SK-N-SH treated with all-trans-retinoic acid at 6 μM for 48 hours (cell line): ENCODE data around the gene EMID1.

Experiments used
- ATAC-seq: fragments of 200-7000 bp; cut with Tn5 transposase; 3 replicates; pipeline ENCODE4 v1.9.1; 2020; ENCODE audit warnings: mild to moderate bottlenecking, moderate library complexity
- BACH2 ChIP-seq: fragments of 250-450 bp; sonication (Bioruptor Pico); IDR thresholded peaks from 2 replicates; pipeline ENCODE4 v1.9.0; 2021; ENCODE audit warnings: mild to moderate bottlenecking, borderline replicate concordance
- CSDC2 ChIP-seq: fragments of 250-450 bp; sonication (Bioruptor Pico); IDR thresholded peaks from 2 replicates; pipeline ENCODE4 v1.5.0; 2020; ENCODE audit warnings: mild to moderate bottlenecking, moderate library complexity
- ESRRG ChIP-seq: fragments of 250-450 bp; sonication (Bioruptor Pico); IDR thresholded peaks from 2 replicates; pipeline ENCODE4 v1.6.1; 2021; ENCODE audit warnings: mild to moderate bottlenecking
- GLIS3 ChIP-seq: fragments of 250-450 bp; sonication (Bioruptor Pico); IDR thresholded peaks from 2 replicates; pipeline ENCODE4 v1.5.0; 2020; ENCODE audit warnings: mild to moderate bottlenecking, moderate library complexity
- ISL1 ChIP-seq: fragments of 250-450 bp; sonication (Bioruptor Pico); IDR thresholded peaks from 2 replicates; pipeline ENCODE4 v2.1.2; 2022; ENCODE audit warnings: mild to moderate bottlenecking, moderate library complexity
- OSR1 ChIP-seq: fragments of 250-450 bp; sonication (Bioruptor Pico); IDR thresholded peaks from 2 replicates; pipeline ENCODE4 v1.8.0; 2022; ENCODE audit warnings: moderate library complexity, mild to moderate bottlenecking, inconsistent platforms
- PPARA ChIP-seq: fragments of 250-450 bp; sonication (Bioruptor Pico); IDR thresholded peaks from 2 replicates; pipeline ENCODE4 v1.5.0; 2020; ENCODE audit warnings: mild to moderate bottlenecking, borderline replicate concordance
- RARB ChIP-seq: fragments of 250-450 bp; sonication (Bioruptor Pico); IDR thresholded peaks from 2 replicates; pipeline ENCODE4 v1.8.0; 2021; ENCODE audit warnings: mild to moderate bottlenecking, moderate library complexity
- SNAI2 ChIP-seq: fragments of 250-450 bp; sonication (Bioruptor Pico); IDR thresholded peaks from 2 replicates; pipeline ENCODE4 v1.5.0; 2020; ENCODE audit warnings: mild to moderate bottlenecking, moderate library complexity
- ZFP30 ChIP-seq: fragments of 450-650 bp; formaldehyde crosslinking; IDR thresholded peaks from 2 replicates; pipeline ENCODE4 v1.5.0; 2022; ENCODE audit warnings: mild to moderate bottlenecking, moderate library complexity
- ZNF70 ChIP-seq: fragments of 450-650 bp; formaldehyde crosslinking; IDR thresholded peaks from 2 replicates; pipeline ENCODE4 v1.5.0; 2020; ENCODE audit warnings: mild to moderate bottlenecking, moderate library complexity
- ZNF8 ChIP-seq: fragments of 450-650 bp; formaldehyde crosslinking; IDR thresholded peaks from 2 replicates; pipeline ENCODE4 v1.5.0; 2020; ENCODE audit warnings: mild to moderate bottlenecking, moderate library complexity
- TF ChIP-seq, protein P1 (sequence below): fragments of 250-450 bp; sonication (Bioruptor Pico); IDR thresholded peaks from 2 replicates; pipeline ENCODE4 v1.8.0; 2020; ENCODE audit warnings: mild to moderate bottlenecking, moderate library complexity, borderline replicate concordance
- TF ChIP-seq, protein P2 (sequence below): fragments of 250-450 bp; sonication (Bioruptor Pico); IDR thresholded peaks from 2 replicates; pipeline ENCODE4 v1.5.0; 2020; ENCODE audit warnings: mild to moderate bottlenecking, moderate library complexity
- TF ChIP-seq, protein P3 (sequence below): fragments of 250-450 bp; sonication (Bioruptor Pico); IDR thresholded peaks from 2 replicates; pipeline ENCODE4 v1.5.1; 2020; ENCODE audit warnings: low read depth, mild to moderate bottlenecking, moderate library complexity

EMID1 gene

DNA sequence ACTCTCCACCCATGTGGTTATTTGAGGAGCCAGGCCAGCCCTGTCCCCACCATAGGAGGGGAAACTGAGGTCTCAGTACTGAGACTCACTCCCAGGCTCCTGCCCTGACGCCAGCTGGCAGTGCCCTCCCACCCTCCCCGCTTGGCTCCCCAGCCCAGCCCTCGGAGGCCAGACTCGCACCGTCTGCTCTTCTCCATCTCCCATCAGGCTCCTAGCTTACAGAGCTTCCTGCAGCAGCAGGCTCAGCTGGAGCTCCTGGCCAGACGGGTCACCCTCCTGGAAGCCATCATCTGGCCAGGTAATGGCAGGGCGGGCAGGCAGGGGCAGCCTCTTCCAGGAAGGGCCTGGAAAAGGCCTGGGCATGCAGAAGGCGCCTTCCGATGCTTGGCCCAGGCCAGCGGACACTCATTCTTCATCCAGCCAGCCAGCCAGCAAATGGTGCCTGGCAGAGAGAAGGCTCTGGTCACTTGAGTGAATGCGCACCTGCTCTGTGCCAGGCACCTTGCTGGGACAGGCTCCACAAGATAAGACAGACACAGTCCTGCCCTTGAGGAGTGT lies 49.4 kb downstream of the EMID1 start (continued):
- TF ChIP-seq CSDC2, result no peak
- TF ChIP-seq, protein P1, sequence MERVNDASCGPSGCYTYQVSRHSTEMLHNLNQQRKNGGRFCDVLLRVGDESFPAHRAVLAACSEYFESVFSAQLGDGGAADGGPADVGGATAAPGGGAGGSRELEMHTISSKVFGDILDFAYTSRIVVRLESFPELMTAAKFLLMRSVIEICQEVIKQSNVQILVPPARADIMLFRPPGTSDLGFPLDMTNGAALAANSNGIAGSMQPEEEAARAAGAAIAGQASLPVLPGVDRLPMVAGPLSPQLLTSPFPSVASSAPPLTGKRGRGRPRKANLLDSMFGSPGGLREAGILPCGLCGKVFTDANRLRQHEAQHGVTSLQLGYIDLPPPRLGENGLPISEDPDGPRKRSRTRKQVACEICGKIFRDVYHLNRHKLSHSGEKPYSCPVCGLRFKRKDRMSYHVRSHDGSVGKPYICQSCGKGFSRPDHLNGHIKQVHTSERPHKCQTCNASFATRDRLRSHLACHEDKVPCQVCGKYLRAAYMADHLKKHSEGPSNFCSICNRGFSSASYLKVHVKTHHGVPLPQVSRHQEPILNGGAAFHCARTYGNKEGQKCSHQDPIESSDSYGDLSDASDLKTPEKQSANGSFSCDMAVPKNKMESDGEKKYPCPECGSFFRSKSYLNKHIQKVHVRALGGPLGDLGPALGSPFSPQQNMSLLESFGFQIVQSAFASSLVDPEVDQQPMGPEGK, result no peak
- no peak for TF ChIP-seq BACH2 (CRISPR knock-in tag)

DNA sequence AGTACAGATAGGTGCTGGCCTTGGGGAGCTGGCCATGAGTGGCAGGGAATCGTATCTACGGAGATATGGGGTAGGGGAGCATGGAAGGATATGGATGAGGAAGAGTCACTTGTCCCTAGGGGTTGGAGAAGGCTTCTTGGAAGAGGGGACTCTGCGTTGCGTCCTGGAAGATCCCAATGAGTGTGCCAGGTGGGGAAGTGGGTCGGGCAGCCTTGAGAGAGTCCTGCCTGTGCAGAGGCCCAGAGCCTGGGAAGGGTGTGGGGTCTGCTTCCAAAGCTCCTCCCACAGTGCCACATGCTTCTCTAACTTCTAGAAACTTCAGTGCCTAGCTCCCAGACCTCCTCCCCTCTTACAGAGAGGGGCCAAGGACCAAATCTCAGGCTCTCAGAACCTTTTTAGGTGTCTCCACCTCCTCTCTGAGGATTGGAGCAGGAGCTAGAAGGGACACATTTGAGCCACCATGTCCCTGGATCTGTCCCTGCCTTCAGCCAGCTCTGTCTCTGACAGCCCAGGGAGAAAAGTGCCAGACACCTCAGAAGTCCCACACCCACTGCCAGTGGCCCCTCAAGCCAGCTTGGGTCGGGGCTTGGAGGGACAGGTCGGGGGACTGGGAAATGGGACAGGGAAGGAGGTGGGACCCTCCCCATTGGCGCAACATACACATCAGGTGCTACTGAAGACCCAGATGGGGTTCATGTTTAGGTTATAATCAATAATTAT lies 51.1 kb downstream of the EMID1 start:
- no peak for TF ChIP-seq ESRRG (CRISPR knock-in tag)
- TF ChIP-seq, protein P2, sequence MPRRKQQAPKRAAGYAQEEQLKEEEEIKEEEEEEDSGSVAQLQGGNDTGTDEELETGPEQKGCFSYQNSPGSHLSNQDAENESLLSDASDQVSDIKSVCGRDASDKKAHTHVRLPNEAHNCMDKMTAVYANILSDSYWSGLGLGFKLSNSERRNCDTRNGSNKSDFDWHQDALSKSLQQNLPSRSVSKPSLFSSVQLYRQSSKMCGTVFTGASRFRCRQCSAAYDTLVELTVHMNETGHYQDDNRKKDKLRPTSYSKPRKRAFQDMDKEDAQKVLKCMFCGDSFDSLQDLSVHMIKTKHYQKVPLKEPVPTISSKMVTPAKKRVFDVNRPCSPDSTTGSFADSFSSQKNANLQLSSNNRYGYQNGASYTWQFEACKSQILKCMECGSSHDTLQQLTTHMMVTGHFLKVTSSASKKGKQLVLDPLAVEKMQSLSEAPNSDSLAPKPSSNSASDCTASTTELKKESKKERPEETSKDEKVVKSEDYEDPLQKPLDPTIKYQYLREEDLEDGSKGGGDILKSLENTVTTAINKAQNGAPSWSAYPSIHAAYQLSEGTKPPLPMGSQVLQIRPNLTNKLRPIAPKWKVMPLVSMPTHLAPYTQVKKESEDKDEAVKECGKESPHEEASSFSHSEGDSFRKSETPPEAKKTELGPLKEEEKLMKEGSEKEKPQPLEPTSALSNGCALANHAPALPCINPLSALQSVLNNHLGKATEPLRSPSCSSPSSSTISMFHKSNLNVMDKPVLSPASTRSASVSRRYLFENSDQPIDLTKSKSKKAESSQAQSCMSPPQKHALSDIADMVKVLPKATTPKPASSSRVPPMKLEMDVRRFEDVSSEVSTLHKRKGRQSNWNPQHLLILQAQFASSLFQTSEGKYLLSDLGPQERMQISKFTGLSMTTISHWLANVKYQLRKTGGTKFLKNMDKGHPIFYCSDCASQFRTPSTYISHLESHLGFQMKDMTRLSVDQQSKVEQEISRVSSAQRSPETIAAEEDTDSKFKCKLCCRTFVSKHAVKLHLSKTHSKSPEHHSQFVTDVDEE (CRISPR knock-in tag), result no peak
- TF ChIP-seq SNAI2 (CRISPR knock-in tag), result no peak
- no peak for TF ChIP-seq ZNF8 (CRISPR knock-in tag)
- TF ChIP-seq, protein P1, result no peak
- TF ChIP-seq ISL1 (CRISPR knock-in tag), result no peak
- TF ChIP-seq RARB (CRISPR knock-in tag), result no peak
- no peak for ATAC-seq

DNA sequence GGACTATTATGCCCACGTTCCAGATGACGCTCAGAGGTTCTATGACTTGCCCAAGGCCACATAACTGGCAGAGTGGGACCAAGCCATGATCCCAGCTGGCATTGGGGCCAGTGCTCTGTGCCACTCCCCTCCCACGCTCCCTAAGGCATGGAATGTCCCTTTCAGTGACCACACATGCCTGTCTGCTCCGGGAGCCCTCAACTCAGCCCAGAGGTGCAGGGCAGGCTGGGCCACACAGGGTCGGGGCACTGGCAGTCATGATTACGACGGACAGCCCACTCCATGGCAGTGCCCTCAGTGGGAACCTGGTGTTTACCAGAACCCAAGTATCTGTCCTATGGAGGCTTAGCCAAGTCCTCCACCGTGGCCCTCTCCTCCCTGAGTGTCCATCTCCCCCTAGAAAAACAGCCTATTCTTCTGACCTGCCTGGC lies 52.1 kb downstream of the EMID1 start:
- TF ChIP-seq, protein P1, result no peak
- TF ChIP-seq ZNF70 (CRISPR knock-in tag), result no peak
- TF ChIP-seq, protein P3, sequence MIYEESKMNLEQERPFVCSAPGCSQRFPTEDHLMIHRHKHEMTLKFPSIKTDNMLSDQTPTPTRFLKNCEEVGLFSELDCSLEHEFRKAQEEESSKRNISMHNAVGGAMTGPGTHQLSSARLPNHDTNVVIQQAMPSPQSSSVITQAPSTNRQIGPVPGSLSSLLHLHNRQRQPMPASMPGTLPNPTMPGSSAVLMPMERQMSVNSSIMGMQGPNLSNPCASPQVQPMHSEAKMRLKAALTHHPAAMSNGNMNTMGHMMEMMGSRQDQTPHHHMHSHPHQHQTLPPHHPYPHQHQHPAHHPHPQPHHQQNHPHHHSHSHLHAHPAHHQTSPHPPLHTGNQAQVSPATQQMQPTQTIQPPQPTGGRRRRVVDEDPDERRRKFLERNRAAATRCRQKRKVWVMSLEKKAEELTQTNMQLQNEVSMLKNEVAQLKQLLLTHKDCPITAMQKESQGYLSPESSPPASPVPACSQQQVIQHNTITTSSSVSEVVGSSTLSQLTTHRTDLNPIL (CRISPR knock-in tag), result no peak
- no peak for TF ChIP-seq BACH2 (CRISPR knock-in tag)
- TF ChIP-seq GLIS3 (CRISPR knock-in tag), result no peak
- no peak for TF ChIP-seq ZFP30 (CRISPR knock-in tag)
- no peak for TF ChIP-seq OSR1 (CRISPR knock-in tag)
- TF ChIP-seq, protein P2 (CRISPR knock-in tag), result no peak
- TF ChIP-seq PPARA (CRISPR knock-in tag), result no peak
- no peak for ATAC-seq
